GM18870 (cell line): ENCODE data around the gene EDC3.

Source experiments
- ATAC-seq: cut with Tn5 transposase; IDR thresholded peaks from one replicate; pipeline ENCODE4 v1.9.1; 2021; ENCODE audit warnings: moderate library complexity; ENCODE audit not compliant: unreplicated experiment

The EDC3 gene

DNA sequence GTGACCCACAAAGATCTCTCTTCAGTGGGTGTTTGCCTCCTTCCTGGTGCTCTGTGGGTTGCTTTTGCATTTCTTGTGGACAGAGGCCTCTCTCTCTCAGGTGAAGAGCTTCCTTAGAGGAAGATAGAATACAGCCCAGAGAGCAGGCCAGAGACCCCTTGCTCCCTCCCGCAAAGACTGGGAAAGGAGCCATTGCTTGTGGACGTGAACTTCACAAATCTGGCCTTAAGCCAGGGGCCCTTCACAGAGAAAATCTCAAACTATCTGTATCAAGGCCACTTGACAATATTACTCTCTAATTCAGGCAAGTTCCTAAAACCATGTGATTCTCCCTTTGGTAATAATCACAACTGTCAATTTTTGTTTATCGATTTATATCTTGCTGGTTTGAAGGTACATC, 110.6 kb downstream of the EDC3 start:
- no peak for ATAC-seq

- ATAC-seq, result no peak
Observed at GRCh38 chr15:74584779-74585178, 111.0 kb downstream of the EDC3 start.

DNA sequence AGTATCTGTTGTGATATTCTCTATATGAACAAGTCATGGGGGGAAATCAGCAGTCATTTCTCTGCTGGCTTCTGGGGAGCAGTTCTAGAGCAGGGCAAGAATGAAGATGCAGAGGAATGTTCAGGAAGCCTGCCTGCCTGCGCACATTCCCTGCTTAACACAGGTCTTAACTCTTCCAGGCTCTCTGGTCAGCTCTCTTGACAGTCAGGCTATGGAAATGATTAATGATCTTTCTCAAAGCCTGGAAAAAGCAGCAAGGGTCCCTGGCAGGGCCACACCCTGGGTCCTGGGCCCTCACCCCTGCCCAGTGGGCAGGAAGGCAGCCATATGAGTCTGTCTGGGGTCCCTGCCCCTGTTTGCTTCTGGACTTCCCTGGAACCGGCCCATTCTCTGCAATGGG, 111.6 kb downstream of the EDC3 start:
- ATAC-seq, result no peak
